Stimulated activated CD4-positive, alpha-beta T cell treated with anti-CD3 and anti-CD28 coated beads, Interleukin-4, amount 100 ng/mL, for 1 hour (primary cell): Measurements from ENCODE around the gene CEP68.
A peak's percentile ranks its signal among the peaks of the same experiment; 100 is the strongest.
"Not testable (repeated sequence)": the region's sequence is repeated elsewhere in the genome, so short reads cannot be mapped to it uniquely, and the experiment has no call there.

Source experiments
- DNase-seq: peaks from one replicate; pipeline ENCODE4 v3.0.0-alpha.2; 2020

The CEP68 gene, protein sequence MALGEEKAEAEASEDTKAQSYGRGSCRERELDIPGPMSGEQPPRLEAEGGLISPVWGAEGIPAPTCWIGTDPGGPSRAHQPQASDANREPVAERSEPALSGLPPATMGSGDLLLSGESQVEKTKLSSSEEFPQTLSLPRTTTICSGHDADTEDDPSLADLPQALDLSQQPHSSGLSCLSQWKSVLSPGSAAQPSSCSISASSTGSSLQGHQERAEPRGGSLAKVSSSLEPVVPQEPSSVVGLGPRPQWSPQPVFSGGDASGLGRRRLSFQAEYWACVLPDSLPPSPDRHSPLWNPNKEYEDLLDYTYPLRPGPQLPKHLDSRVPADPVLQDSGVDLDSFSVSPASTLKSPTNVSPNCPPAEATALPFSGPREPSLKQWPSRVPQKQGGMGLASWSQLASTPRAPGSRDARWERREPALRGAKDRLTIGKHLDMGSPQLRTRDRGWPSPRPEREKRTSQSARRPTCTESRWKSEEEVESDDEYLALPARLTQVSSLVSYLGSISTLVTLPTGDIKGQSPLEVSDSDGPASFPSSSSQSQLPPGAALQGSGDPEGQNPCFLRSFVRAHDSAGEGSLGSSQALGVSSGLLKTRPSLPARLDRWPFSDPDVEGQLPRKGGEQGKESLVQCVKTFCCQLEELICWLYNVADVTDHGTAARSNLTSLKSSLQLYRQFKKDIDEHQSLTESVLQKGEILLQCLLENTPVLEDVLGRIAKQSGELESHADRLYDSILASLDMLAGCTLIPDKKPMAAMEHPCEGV

DNA sequence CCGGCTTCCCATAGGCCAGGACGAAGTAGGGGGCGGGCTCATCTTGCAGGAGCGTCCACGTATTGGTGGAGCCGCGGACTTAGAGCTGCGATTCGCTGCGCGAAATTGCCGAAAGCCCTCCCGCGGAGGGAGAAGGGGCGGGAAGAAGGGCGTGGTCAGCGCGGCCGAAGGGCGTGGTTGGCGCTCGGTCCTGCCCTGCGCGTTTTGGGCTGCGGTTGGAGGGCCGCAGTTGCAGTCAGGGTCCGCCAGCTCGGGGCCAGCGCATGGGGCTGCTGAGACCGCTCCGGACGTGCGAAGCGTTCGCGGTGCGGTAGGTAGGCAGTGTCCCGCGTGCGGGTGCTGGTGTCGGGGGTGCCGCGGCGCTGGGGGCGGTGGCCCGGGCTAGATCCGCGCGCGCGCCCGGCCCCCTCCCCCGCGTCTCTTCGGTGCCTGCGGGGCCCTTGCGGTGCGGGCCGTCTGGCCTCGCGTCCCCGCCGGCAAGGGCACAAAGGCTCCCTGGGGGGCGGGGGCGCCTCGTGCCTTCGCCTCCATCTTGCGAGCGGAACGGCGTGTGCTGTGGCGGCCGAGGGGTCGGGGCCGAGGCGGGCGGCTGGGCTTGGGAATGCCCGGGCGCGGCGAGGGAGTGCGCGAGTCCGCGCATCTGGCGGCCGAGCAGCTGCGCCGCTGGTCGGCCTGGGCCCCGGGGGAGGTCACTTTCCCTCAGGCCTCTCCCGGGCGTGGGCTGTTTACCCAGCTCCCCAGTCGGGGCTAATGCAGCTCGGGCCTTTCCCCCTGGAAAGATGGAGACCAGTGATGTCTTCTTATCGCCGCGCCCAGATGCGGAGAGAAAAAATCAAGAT lies at the start of gene CEP68:
Gene CEP68, plus strand, starts transcription at position 202 of the 839 bp plus-strand sequence. CDS start 13,029 bp downstream, outside the sequence.
- DNase-seq, result peak; percentile 95

- no peak for DNase-seq
Observed at GRCh38 chr2:65013776-65014175, 42.4 kb upstream of the CEP68 start.

DNA sequence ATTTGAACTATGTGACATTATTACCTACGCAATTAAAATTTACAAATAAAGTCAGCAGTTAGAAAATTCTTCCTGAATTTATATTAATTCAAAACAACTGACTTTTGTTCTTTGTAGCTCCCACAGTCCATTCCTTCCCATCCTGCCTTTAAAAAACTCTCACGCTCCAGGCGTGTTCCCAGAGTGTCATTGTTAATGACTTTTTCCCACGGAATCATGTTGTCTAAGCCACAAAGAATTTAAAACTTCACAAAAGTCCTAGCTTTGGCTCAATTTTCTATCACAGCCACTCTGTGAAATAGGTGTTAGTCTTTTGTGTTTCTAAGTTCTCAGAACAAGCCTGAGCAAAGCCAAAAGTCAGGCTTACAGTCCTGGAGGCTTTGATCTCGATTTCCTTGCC lies 40.5 kb upstream of the CEP68 start:
- no peak for DNase-seq

GRCh38 chr2:65016789-65017188 lies 39.4 kb upstream of the CEP68 start:
- no peak for DNase-seq

- DNase-seq, result no peak
Observed at GRCh38 chr2:65017335-65017734, 38.9 kb upstream of the CEP68 start.

DNA sequence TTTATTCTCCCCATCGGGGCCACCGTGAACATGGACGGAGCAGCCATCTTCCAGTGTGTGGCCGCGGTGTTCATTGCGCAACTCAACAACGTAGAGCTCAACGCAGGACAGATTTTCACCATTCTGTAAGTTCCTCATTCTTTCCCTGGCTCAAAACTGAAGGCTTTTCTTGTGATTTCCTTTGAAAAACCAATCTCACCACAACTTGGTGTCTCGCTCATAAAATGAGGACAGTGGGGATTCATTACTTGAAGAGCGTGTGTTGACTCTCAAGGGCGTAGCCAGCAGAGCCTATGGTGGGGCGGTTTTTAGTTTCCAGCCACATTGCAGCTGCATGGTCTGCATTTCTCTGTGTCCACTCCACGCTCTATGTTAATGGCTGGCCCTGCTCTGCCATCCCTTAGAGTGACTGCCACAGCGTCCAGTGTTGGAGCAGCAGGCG lies 38.1 kb upstream of the CEP68 start:
- DNase-seq, result no peak

- no peak for DNase-seq
Observed at GRCh38 chr2:65019010-65019409, 37.2 kb upstream of the CEP68 start.

DNA sequence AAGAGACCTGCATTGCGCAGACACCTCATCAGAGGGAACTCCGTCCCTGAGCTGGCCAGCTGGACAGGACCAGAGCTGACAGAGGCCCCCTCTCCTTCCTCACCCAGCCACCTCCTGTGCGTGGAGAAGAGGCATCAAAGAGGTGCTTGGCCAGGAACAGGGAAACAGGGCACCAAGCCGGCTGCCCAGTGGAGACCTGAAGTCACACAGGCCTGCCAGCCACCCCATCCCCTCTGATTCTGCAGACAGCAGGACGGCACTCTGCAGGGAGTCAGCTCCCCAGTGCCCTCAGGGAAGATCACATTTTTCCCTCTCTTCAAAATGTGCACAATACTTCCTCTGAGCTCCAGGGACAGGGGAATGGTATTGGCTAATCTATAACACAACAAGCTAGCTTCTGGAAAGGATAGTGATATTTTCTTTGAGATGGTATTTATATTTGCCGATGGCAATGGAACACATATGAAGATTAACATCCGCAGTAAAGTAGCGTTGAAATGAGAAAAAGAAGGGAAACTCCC lies 36.5 kb upstream of the CEP68 start:
- DNase-seq, result no peak

GRCh38 chr2:65020251-65020650 lies 36.0 kb upstream of the CEP68 start:
- not testable (repeated sequence) for DNase-seq

DNA sequence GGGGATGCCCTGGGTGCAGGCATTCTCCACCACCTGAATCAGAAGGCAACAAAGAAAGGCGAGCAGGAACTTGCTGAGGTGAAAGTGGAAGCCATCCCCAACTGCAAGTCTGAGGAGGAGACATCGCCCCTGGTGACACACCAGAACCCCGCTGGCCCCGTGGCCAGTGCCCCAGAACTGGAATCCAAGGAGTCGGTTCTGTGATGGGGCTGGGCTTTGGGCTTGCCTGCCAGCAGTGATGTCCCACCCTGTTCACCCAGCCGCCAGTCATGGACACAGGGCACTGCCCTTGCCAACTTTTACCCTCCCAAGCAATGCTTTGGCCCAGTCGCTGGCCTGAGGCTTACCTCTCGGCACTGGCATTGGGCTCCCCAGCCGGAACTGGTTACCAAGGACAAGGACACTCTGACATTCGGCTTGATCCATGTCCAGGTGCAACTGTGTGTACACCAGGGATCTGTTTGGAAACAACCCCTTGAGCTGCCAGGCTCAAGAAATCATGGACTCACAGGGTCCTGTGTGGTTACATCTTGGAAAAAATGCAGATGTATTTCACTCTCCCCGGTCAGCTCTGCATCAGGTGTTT lies 35.2 kb upstream of the CEP68 start:
- DNase-seq, result no peak

GRCh38 chr2:65021709-65022108 lies 34.5 kb upstream of the CEP68 start:
- DNase-seq, result no peak

DNA sequence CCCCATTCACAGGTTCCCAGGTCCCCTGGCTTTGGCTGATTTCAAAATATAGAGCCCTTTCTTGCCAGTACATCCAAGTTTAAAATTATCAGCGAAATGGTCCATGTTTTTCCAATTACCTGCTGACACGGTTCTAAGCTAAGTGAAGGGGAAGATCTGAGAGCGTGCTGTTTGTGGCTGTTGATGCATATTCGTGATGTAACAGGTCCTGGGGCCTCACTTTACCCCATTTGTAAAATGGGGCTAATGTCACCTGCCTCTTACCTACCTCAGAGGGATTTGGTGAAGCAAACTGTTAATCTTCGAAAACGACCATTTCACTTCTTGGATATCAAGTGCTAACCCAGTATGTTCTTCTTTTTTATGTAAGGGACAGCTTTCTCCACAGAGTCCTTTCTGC lies 34.0 kb upstream of the CEP68 start:
- no peak for DNase-seq

DNA sequence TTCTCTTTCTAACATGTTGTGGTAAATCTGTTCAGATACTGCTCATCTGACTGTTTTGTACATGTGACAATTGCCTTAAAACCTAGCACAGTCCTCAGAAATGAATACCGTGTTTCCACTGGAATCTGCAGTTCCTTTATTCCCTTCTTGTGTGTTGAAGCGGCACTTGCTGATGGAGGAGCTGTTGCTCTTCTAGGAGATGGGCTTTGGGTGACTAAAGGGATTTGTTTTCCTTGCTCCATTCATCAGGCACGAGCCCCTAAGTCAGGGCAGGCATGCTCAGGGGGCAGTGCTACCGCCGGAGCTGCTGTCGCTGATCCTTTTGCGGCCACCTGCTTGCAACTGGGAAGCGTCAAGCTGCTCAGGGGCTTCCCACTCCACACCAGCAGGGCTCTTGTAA lies 32.5 kb upstream of the CEP68 start:
- DNase-seq, result no peak

- DNase-seq, result no peak
Observed at GRCh38 chr2:65024149-65024829, 31.9 kb upstream of the CEP68 start.

DNA sequence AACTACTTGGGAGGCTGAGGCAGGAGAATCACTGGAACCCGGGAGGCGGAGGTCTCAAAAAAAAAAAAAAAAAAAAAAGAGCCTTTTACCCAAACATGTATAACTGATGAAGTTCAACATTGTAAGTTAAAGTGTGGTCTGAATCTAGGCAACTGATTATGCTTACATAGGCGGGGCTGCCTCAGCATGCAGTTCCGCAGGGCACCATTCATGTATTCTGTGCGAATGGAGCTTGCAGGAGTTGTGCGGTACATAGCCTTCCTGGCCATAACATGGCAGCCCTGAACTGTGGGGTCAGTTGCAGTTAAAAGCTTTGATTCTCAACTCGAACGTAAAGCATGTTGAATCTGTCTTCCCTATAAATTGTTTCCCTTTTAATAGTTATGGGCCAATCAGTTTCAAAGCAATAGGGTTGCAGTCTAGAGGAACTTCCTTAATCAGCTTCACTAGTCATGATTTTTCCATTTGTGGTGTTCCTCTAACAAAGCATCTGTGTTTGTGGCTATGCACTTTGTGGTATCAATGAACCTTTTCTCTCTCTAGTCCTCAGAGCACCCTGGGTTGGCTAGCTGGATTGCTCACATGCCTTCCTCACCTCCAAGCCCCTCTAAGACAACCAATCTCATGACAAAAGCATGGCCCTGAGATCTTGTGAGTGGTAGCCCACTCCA lies 30.6 kb upstream of the CEP68 start:
- DNase-seq, result no peak

DNA sequence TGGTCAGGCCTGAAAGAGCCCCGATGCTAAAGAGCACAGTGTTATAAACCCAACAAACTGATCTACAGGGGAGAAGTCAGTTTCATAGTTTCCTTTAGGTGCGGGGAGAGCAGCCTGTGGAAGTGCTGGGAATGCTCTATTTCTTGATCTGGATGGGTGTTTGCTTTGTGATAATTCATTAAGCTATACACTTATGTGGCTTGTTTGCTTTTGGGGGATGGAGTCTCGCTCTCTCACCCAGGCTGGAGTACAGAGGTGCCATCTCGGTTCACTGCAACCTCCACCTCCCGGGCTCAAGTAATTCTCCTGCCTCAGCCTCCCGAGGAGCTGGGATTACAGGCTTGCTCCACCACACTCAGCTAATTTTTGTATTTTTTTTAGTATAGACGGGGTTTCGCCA lies 30.1 kb upstream of the CEP68 start:
- DNase-seq, result no peak

DNA sequence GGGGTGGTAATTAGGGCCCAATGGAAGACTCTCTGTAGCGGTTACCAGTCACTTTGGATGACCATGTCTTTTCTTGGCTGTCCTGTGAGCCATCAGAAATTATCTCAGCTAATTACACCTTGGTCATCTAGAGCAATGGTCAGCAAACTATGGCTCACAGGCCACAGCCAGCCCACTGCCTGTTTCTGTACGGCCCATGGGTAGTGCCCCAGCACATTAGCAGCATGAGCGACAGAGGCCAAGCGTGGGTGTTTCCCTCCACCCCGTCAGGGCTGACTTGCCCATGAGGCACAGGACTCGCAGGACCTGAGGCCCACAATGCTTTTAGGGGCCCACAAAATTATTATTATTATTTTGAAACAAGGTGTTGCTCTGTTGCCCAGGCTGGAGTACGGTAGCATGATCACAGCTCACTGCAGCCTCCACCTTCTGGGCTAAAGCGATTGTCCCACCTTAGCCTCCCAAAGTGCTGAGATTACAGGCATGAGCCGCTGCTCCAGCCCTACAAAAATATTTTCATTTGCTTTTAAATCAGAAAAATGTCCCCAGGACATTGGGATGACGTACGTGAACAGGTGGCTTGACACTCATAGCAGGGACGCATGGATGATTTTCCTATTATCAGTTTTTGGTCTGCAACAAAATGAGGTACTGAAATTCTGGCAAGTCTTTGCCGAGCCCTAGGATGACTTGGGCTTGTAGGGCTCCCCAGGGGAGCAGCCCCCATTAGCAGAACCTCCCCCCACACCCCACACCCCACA lies 29.3 kb upstream of the CEP68 start:
- DNase-seq, result no peak

DNA sequence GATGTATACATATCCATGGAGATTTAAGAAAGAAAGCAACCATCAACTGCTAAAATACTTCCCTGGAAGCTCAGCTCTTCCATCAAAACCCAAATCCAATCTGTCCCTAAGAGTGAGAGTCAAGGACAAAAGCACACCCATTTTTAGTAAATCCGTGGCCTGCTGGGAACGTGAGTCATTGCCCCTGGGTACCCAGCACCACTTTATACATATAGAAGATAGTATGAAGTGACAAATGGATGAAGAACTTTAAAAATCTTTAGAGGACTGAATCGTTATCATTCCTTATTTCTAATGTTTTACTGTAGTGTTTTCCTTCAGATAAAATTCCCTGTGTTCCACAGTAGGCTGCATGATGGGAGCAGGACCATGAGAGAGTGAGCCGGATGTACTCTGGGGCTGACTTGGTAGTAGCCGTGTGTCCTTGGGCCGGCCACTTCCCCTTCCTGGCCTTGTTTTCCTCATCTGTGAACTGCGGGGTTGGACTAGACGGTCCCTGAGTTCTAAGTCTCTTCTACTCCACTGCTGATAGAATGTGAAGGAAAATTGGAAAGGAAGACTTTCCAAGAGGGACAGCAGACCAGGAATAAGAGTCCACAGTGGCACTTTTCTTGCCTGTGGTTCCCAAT lies 28.5 kb upstream of the CEP68 start:
- no peak for DNase-seq

- no peak for DNase-seq
Observed at GRCh38 chr2:65030476-65031332, 25.5 kb upstream of the CEP68 start.
